GM23248 (cell line): ENCODE results near the gene RASL12. TPM values are rescaled to one million over a fixed set of nuclear protein-coding genes. Genes with fewer than 3 reads are reported as not detected.

Experiments used
- DNase-seq: peaks from one replicate; pipeline ENCODE4 v3.0.0-alpha.2; 2015
- H2AFZ ChIP-seq: fragments of 200-600 bp; sonication (generic); 2 replicates; pipeline ENCODE4 v1.6.1; 2016; ENCODE audit warnings: antibody characterized with exemption
- H3F3A ChIP-seq: fragments of 200-600 bp; sonication (generic); 2 replicates; pipeline ENCODE4 v1.6.1; 2016; ENCODE audit warnings: mild to moderate bottlenecking, antibody characterized with exemption, mixed run types; ENCODE audit not compliant: insufficient read depth
- H3K27ac ChIP-seq: fragments of 200-600 bp; sonication (generic); 2 replicates; pipeline ENCODE4 v1.5.1; 2016; ENCODE audit warnings: mild to moderate bottlenecking
- H3K27me3 ChIP-seq: fragments of 200-600 bp; sonication (generic); replicated peaks from 2 replicates; pipeline ENCODE4 v1.6.1; 2016; ENCODE audit warnings: mild to moderate bottlenecking; ENCODE audit not compliant: insufficient read depth
- H3K36me3 ChIP-seq: fragments of 200-600 bp; sonication (generic); 2 replicates; pipeline ENCODE4 v1.6.1; 2016; ENCODE audit warnings: low read depth, mild to moderate bottlenecking
- H3K4me1 ChIP-seq: fragments of 200-600 bp; sonication (generic); 2 replicates; pipeline ENCODE4 v1.6.1; 2016; ENCODE audit warnings: mild to moderate bottlenecking; ENCODE audit not compliant: insufficient read depth
- H3K4me2 ChIP-seq: fragments of 200-600 bp; sonication (generic); one replicate; pipeline ENCODE4 v1.6.1; 2016; ENCODE audit warnings: mild to moderate bottlenecking; ENCODE audit not compliant: unreplicated experiment
- H3K4me3 ChIP-seq: fragments of 200-600 bp; sonication (generic); 2 replicates; pipeline ENCODE4 v1.5.1; 2016; ENCODE audit warnings: mild to moderate bottlenecking
- H3K79me2 ChIP-seq: fragments of 200-600 bp; sonication (generic); 2 replicates; pipeline ENCODE4 v1.6.1; 2016; ENCODE audit warnings: mild to moderate bottlenecking; ENCODE audit not compliant: insufficient read depth
- H3K9ac ChIP-seq: fragments of 200-600 bp; sonication (generic); 2 replicates; pipeline ENCODE4 v1.6.1; 2016; ENCODE audit warnings: mild to moderate bottlenecking
- H3K9me2 ChIP-seq: fragments of 200-600 bp; sonication (generic); 2 replicates; pipeline ENCODE4 v1.6.1; 2016; ENCODE audit warnings: mixed run types, mild to moderate bottlenecking, moderate library complexity; ENCODE audit not compliant: insufficient read depth
- H3K9me3 ChIP-seq: fragments of 200-600 bp; sonication (generic); one replicate; pipeline ENCODE4 v1.6.1; 2017; ENCODE audit warnings: low read depth
- H4K20me1 ChIP-seq: fragments of 200-600 bp; sonication (generic); 2 replicates; pipeline ENCODE4 v1.6.0; 2016; ENCODE audit not compliant: insufficient read depth
- EZH2 ChIP-seq: fragments of 200-600 bp; sonication (generic); IDR thresholded peaks from 2 replicates; pipeline ENCODE4 v1.6.1; 2018; ENCODE audit warnings: antibody characterized with exemption, mild to moderate bottlenecking; ENCODE audit not compliant: insufficient read depth, poor library complexity, severe bottlenecking
- EZH2phosphoT487 ChIP-seq: fragments of 200-600 bp; sonication (generic); IDR thresholded peaks from 2 replicates; pipeline ENCODE4 v1.6.1; 2018; ENCODE audit warnings: antibody characterized with exemption, moderate library complexity, mild to moderate bottlenecking, low read depth; ENCODE audit not compliant: insufficient read depth
- WGBS, 2 experiments: methylation state at CpG; one replicate each; pipeline ENCODE4 v1.1.6; 2015 to 2017; ENCODE audit warnings: low lambda C conversion rate in 2 of 2, low coverage in 1 of 2; ENCODE audit errors: missing lambda C conversion rate in 2 of 2; 5-methylcytosine and 5-hydroxymethylcytosine counted together
- in situ Hi-C: fragments of 300-500 bp; cut with MboI; formaldehyde crosslinking; loops from 2 replicates; pipeline ENCODE4 v1.15.0; 2020
- polyA plus RNA-seq: library from polyadenylated mRNA; unstranded; fragments of >200 nt; fragmentation: Nextera tagmentation; extraction: Ambion mirVana; gene quantifications from 2 replicates; pipeline ENCODE4 v1.2.1, GENCODE V29; 2016
- total RNA-seq: library from RNA; depleted of rRNA; stranded (reverse); fragments of >200 nt; shearing (Covaris generic); gene quantifications from 2 replicates; pipeline ENCODE4 v1.2.3, GENCODE V29; 2014

RASL12 gene
- total and polyA plus RNA-seq, 2 experiments from 2014 or later, result not detected

GRCh38 chr15:65097651-65098263, 30.0 kb upstream of the RASL12 start:
- Histone ChIP-seq H3K9ac (no peak overlapping the region), H3K27me3 (no peaks in the 10 kb centered on the region), H3K27ac (no peak overlapping the region), H3K4me1 (no peaks in the 10 kb centered on the region), H3K9me2 (no peaks in the 10 kb centered on the region), H4K20me1 (no peaks in the 10 kb centered on the region), H3F3A (no peaks in the 10 kb centered on the region), H2AFZ (no peak overlapping the region), H3K4me2 (no peak overlapping the region), H3K36me3 (peaks cover 9% of the 10 kb centered on the region; the same call in 1 of the 2 replicates), H3K9me3 (no peaks in the 10 kb centered on the region), H3K79me2 (no peaks in the 10 kb centered on the region), H3K4me3 (no peak overlapping the region)
- in situ Hi-C loops, result no loop called here
- TF ChIP-seq EZH2 (no peak), EZH2phosphoT487 (no peak)
- no peak for DNase-seq
- WGBS, 2 experiments, result 92 to 94% methylated on average over 7 of the region's 7 CpGs

- no peak for DNase-seq
- Histone ChIP-seq H2AFZ (no peak overlapping the region), H3K27me3 (no peaks in the 10 kb centered on the region), H3K4me3 (no peak overlapping the region), H3K27ac (no peak overlapping the region), H3K4me2 (no peak overlapping the region), H3K4me1 (no peaks in the 10 kb centered on the region), H3K9me3 (no peaks in the 10 kb centered on the region), H3K79me2 (no peaks in the 10 kb centered on the region), H3K9ac (no peak overlapping the region), H4K20me1 (no peaks in the 10 kb centered on the region), H3F3A (no peaks in the 10 kb centered on the region), H3K9me2 (no peaks in the 10 kb centered on the region), H3K36me3 (peaks cover 9% of the 10 kb centered on the region; the same call in 1 of the 2 replicates)
- in situ Hi-C loops, result no loop called here
- WGBS, 2 experiments, result 69 to 80% methylated on average over 6 of the region's 6 CpGs
- TF ChIP-seq EZH2 (no peak), EZH2phosphoT487 (no peak)
Measured at GRCh38 chr15:65096481-65097385, 28.9 kb upstream of the RASL12 start.

GRCh38 chr15:65095747-65096104, 27.9 kb upstream of the RASL12 start:
- H3K27me3 ChIP-seq, result no peaks in the 10 kb centered on the region
- H3K4me2 ChIP-seq, result no peak overlapping the region
- in situ Hi-C loops, result no loop called here
- peaks cover 9% of the 10 kb centered on the region; the same call in 1 of the 2 replicates for H3K36me3 ChIP-seq
- DNase-seq, result no peak
- 90% methylated on average over 6 of the region's 6 CpGs for WGBS, 2 experiments
- TF ChIP-seq EZH2phosphoT487 (no peak), EZH2 (no peak)
- H3K9me3 ChIP-seq, result no peaks in the 10 kb centered on the region
- no peak overlapping the region for H3K9ac ChIP-seq
- H3K27ac ChIP-seq, result no peak overlapping the region
- H2AFZ ChIP-seq, result no peak overlapping the region
- H3K4me1 ChIP-seq, result no peaks in the 10 kb centered on the region
- H3K9me2 ChIP-seq, result no peaks in the 10 kb centered on the region
- no peaks in the 10 kb centered on the region for H3F3A ChIP-seq
- no peak overlapping the region for H3K4me3 ChIP-seq
- no peaks in the 10 kb centered on the region for H3K79me2 ChIP-seq
- no peaks in the 10 kb centered on the region for H4K20me1 ChIP-seq

GRCh38 chr15:65095011-65095746, 27.4 kb upstream of the RASL12 start:
- Histone ChIP-seq H3K4me2 (no peak overlapping the region), H3K27me3 (no peaks in the 10 kb centered on the region), H3K4me3 (no peak overlapping the region), H3K36me3 (peaks cover 9% of the 10 kb centered on the region; the same call in 1 of the 2 replicates), H3K9me2 (no peaks in the 10 kb centered on the region), H3K79me2 (no peaks in the 10 kb centered on the region), H3F3A (no peaks in the 10 kb centered on the region), H3K4me1 (no peaks in the 10 kb centered on the region), H4K20me1 (no peaks in the 10 kb centered on the region), H3K9ac (no peak overlapping the region), H2AFZ (no peak overlapping the region), H3K27ac (no peak overlapping the region), H3K9me3 (no peaks in the 10 kb centered on the region)
- no peak for TF ChIP-seq EZH2phosphoT487
- no peak for TF ChIP-seq EZH2
- in situ Hi-C loops, result no loop called here
- DNase-seq, result no peak
- WGBS, 2 experiments, result 74 to 80% methylated on average over 5 of the region's 5 CpGs
